Hypothalamus (tissue), 51 donors: ENCODE results near the gene SERP2.

Experiments
- DNase-seq, 51 donors: peaks; one replicate each; lab custom pipeline; 2025; lab: John Stamatoyannopoulos, UW

SERP2 gene

GRCh38 chr13:44431150-44431549 lies 57.5 kb downstream of the SERP2 start:
- DNase-seq = peak in 1 of 51 donors; percentile 10

GRCh38 chr13:44432650-44433049 lies 59.0 kb downstream of the SERP2 start:
- DNase-seq = peak in 9 of 51 donors; percentile 7 to 53 (median 23)

GRCh38 chr13:44433863-44434765 lies 60.5 kb downstream of the SERP2 start:
- peak in 33 of 51 donors; percentile 8 to 84 (median 36) for DNase-seq

- peak in 1 of 51 donors; percentile 84 for DNase-seq
Observed at GRCh38 chr13:44434766-44435141, 61.1 kb downstream of the SERP2 start.

- DNase-seq = peak; percentile 38 to 97 (median 88)
Observed at GRCh38 chr13:44435142-44435918, 61.7 kb downstream of the SERP2 start.

- peak in 1 of 51 donors; percentile 76 for DNase-seq
Observed at GRCh38 chr13:44435919-44436510, 62.4 kb downstream of the SERP2 start.

GRCh38 chr13:44436589-44437337 lies 63.1 kb downstream of the SERP2 start:
- peak; percentile 44 to 98 (median 93) for DNase-seq

- DNase-seq = peak in 1 of 51 donors; percentile 65
Observed at GRCh38 chr13:44437356-44438233, 64.0 kb downstream of the SERP2 start.

- peak in 1 of 51 donors; percentile 48 for DNase-seq
Observed at GRCh38 chr13:44438234-44438579, 64.6 kb downstream of the SERP2 start.

- DNase-seq = no peak
Observed at GRCh38 chr13:44439452-44440024, 65.9 kb downstream of the SERP2 start.

GRCh38 chr13:44440046-44440608 lies 66.5 kb downstream of the SERP2 start:
- DNase-seq = no peak
